Measurements from ENCODE around the gene OR6S1. TPM values are rescaled to one million over a fixed set of nuclear protein-coding genes. Genes with fewer than 3 reads are reported as not detected.
"Not testable (repeated sequence)": the region's sequence is repeated elsewhere in the genome, so short reads cannot be mapped to it uniquely, and the experiment has no call there.

The OR6S1 gene
- polyA plus RNA-seq, 6 donors from 2014 or later: not detected

GRCh38 chr14:20681348-20682126 is 40.0 kb upstream of the OR6S1 start:
- no peaks in the 10 kb centered on the region for H3K27me3 Mint-ChIP-seq
- peaks cover 10 to 21% (median 11%) of the 10 kb centered on the region in 3 donors for H3K4me1 Mint-ChIP-seq
- no peak overlapping the region for H3K27ac Mint-ChIP-seq
- H3K4me3 Mint-ChIP-seq: no peak overlapping the region
- DNase-seq (peak; percentile 84), ATAC-seq (ENCODE audit: low read depth in 2 of 2) (peak; percentile 26 to 33)
- peaks cover 0 to 5% (median 0%) of the 10 kb centered on the region in 7 donors for H3K9me3 Mint-ChIP-seq
- H3K36me3 Mint-ChIP-seq: no peaks in the 10 kb centered on the region

- H3K27ac Mint-ChIP-seq: no peak overlapping the region
- DNase-seq (no peak), ATAC-seq (ENCODE audit: low read depth in 2 of 2) (peak; percentile 54 to 64)
- H3K4me1 Mint-ChIP-seq: peaks cover 10 to 23% (median 11%) of the 10 kb centered on the region in 3 donors
- H3K9me3 Mint-ChIP-seq: peaks cover 0 to 5% (median 0%) of the 10 kb centered on the region in 7 donors
- no peak overlapping the region for H3K4me3 Mint-ChIP-seq
- no peaks in the 10 kb centered on the region for H3K27me3 Mint-ChIP-seq
- H3K36me3 Mint-ChIP-seq: no peaks in the 10 kb centered on the region
Observed at GRCh38 chr14:20680843-20681347, 39.4 kb upstream of the OR6S1 start.

DNA sequence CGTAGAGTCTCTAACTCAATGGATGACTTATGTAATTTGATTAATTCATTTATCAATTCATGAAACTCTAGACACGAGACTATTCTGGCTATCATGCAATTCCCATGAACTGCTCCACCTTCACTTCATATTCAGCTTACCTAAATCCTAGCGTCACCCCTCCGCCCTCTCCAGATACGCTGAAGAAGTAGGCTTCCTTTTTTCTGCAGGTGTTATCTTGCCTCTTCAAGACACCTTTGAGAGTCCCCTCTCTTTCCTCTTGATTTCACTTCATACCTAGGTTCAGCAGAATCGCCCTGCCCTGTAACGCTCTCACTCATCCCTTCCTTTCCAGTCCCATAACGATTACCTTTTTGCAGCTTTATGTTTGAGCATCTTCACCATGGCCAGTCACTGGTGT is 38.9 kb upstream of the OR6S1 start:
- H3K27ac Mint-ChIP-seq: no peak overlapping the region
- peaks cover 10 to 23% (median 11%) of the 10 kb centered on the region in 3 donors for H3K4me1 Mint-ChIP-seq
- peaks cover 0 to 5% (median 0%) of the 10 kb centered on the region in 7 donors for H3K9me3 Mint-ChIP-seq
- no peaks in the 10 kb centered on the region for H3K27me3 Mint-ChIP-seq
- H3K36me3 Mint-ChIP-seq: no peaks in the 10 kb centered on the region
- DNase-seq: no peak
- ATAC-seq (ENCODE audit: low read depth in 2 of 2): no peak
- peak overlapping the region in 1 of 8 donors; percentile 2 for H3K4me3 Mint-ChIP-seq

DNA sequence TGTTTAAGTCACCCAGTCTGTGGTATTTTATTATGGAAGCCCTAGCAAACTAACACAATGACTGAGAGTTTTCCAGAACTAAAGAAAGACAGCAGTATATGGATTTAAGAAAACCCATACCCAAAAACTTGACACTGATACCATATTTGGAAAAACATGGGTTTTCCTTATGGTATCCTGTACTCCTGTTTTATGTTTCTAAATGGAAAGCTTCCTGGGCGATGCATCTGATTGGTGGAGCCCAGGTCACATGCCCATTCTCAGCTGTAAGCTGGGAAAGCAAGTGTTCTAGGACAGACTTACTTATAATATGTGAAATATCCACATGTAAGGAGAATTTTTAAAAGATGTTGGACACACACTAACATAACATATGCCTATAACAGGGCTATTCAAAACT is 38.4 kb upstream of the OR6S1 start:
- H3K27me3 Mint-ChIP-seq: no peaks in the 10 kb centered on the region
- no peaks in the 10 kb centered on the region for H3K36me3 Mint-ChIP-seq
- ATAC-seq (ENCODE audit: low read depth in 2 of 2) (no peak), DNase-seq (no peak)
- no peak overlapping the region for H3K4me3 Mint-ChIP-seq
- peaks cover 6 to 23% (median 9%) of the 10 kb centered on the region in 3 donors for H3K4me1 Mint-ChIP-seq
- H3K9me3 Mint-ChIP-seq: peaks cover 0 to 5% (median 0%) of the 10 kb centered on the region in 7 donors
- H3K27ac Mint-ChIP-seq: no peak overlapping the region

GRCh38 chr14:20676072-20676471 is 34.6 kb upstream of the OR6S1 start:
- H3K4me3 Mint-ChIP-seq: no peak overlapping the region
- ATAC-seq (ENCODE audit: low read depth in 2 of 2) (no peak), DNase-seq (no peak)
- no peak overlapping the region for H3K27ac Mint-ChIP-seq
- H3K4me1 Mint-ChIP-seq: peaks cover 10 to 20% (median 17%) of the 10 kb centered on the region in 3 donors
- H3K9me3 Mint-ChIP-seq: no peaks in the 10 kb centered on the region
- no peaks in the 10 kb centered on the region for H3K27me3 Mint-ChIP-seq
- no peaks in the 10 kb centered on the region for H3K36me3 Mint-ChIP-seq

- H3K27me3 Mint-ChIP-seq: no peaks in the 10 kb centered on the region
- no peaks in the 10 kb centered on the region for H3K36me3 Mint-ChIP-seq
- no peak overlapping the region for H3K27ac Mint-ChIP-seq
- ATAC-seq (ENCODE audit: low read depth in 2 of 2): no peak
- DNase-seq: no peak
- no peaks in the 10 kb centered on the region for H3K9me3 Mint-ChIP-seq
- H3K4me1 Mint-ChIP-seq: peaks cover 10 to 18% (median 16%) of the 10 kb centered on the region in 3 donors
- H3K4me3 Mint-ChIP-seq: no peak overlapping the region
Observed at GRCh38 chr14:20675669-20676068, 34.2 kb upstream of the OR6S1 start.

- Mint-ChIP-seq H3K27me3 (no peaks in the 10 kb centered on the region), H3K4me3 (no peak overlapping the region), H3K4me1 (peaks cover 30 to 44% (median 32%) of the 10 kb centered on the region in 3 donors), H3K27ac (no peak overlapping the region), H3K36me3 (peaks cover 0 to 8% of the 10 kb centered on the region in 2 donors), H3K9me3 (peaks cover 0 to 5% (median 0%) of the 10 kb centered on the region in 7 donors)
- ATAC-seq (ENCODE audit: low read depth in 2 of 2): peak in 1 of 2 donors; percentile 21
- no peak for DNase-seq
Observed at GRCh38 chr14:20671597-20672283, 30.2 kb upstream of the OR6S1 start.

DNA sequence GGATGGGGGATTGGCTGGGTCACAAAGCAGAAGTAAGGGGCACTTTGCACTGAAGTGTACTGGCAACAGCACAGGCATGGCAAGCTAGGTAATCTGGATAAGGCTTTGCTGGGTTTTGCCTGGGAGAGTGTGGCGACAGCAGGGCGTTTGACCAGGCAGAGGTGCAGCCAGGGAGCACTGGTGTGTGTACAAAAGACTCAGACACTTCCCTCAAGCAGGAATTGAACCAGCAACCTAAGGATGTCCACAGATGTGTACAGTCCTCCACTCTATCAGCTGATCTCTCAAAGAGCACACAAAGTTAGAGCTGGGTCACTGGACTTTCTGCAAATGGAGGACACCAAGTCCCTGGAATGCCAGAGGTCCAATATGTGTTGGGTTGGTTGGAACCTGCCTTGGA is 27.5 kb upstream of the OR6S1 start:
- peaks cover 0 to 5% (median 0%) of the 10 kb centered on the region in 7 donors for H3K9me3 Mint-ChIP-seq
- H3K4me3 Mint-ChIP-seq: peak overlapping the region in 4 of 8 donors; percentile 30 to 85 (median 73)
- no peaks in the 10 kb centered on the region for H3K27me3 Mint-ChIP-seq
- H3K36me3 Mint-ChIP-seq: peaks cover 0 to 8% of the 10 kb centered on the region in 2 donors
- peak overlapping the region in 2 of 6 donors; percentile 21 to 90 for H3K27ac Mint-ChIP-seq
- no peak for ATAC-seq (ENCODE audit: low read depth in 2 of 2)
- H3K4me1 Mint-ChIP-seq: peaks cover 39 to 69% (median 50%) of the 10 kb centered on the region in 3 donors
- no peak for DNase-seq

DNA sequence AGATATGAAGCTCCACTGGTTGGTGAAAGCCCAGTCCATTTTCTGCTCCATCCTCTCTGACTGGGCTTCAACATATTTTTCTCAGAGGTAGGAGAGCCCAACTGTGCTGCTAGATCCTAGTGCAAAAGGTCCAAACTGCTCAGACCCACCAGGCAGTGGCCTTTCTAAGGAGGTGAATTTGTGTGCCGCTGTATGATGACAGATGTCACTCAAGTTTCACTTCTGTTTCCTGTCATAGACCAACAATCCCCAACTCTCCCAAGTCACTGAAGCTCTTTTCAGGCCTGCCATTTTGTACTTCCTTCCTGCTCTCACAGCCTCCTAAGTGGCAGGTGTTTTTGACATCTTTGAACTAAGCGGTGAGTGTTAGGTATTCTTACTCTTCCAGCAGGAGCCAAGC is 26.5 kb upstream of the OR6S1 start:
- H3K4me1 Mint-ChIP-seq: peaks cover 49 to 80% (median 60%) of the 10 kb centered on the region in 3 donors
- H3K27me3 Mint-ChIP-seq: no peaks in the 10 kb centered on the region
- H3K36me3 Mint-ChIP-seq: peaks cover 0 to 8% of the 10 kb centered on the region in 2 donors
- peak overlapping the region; percentile 56 to 95 (median 86) for H3K27ac Mint-ChIP-seq
- ATAC-seq (ENCODE audit: low read depth in 2 of 2) (peak; percentile 85 to 89), DNase-seq (peak; percentile 80)
- peak overlapping the region; percentile 58 to 86 (median 76) for H3K4me3 Mint-ChIP-seq
- H3K9me3 Mint-ChIP-seq: peaks cover 0 to 5% (median 0%) of the 10 kb centered on the region in 7 donors

- peaks cover 50 to 78% (median 56%) of the 10 kb centered on the region in 3 donors for H3K4me1 Mint-ChIP-seq
- not testable (repeated sequence) for H3K9me3 Mint-ChIP-seq; H3K36me3 Mint-ChIP-seq; H3K27me3 Mint-ChIP-seq; DNase-seq; ATAC-seq (ENCODE audit: low read depth in 2 of 2)
- H3K27ac Mint-ChIP-seq: peak overlapping the region in 2 of 6 donors; percentile 61 to 66
- peak overlapping the region in 5 of 8 donors; percentile 3 to 85 (median 53) for H3K4me3 Mint-ChIP-seq
Observed at GRCh38 chr14:20666400-20666961, 25.0 kb upstream of the OR6S1 start.

GRCh38 chr14:20662968-20663732 is 21.7 kb upstream of the OR6S1 start:
- ATAC-seq (ENCODE audit: low read depth in 2 of 2): peak; percentile 67 to 74
- peaks cover 0 to under 1% of the 10 kb centered on the region in 2 donors for H3K36me3 Mint-ChIP-seq
- H3K27ac Mint-ChIP-seq: peak overlapping the region in 3 of 6 donors; percentile 91 to 93 (median 92)
- peak; percentile 72 for DNase-seq
- H3K27me3 Mint-ChIP-seq: peaks cover 5 to 12% (median 9%) of the 10 kb centered on the region in 3 donors
- peak overlapping the region; percentile 82 to 93 (median 89) for H3K4me3 Mint-ChIP-seq
- peaks cover 42 to 59% (median 48%) of the 10 kb centered on the region in 3 donors for H3K4me1 Mint-ChIP-seq
- peaks cover 0 to under 1% (median 0%) of the 10 kb centered on the region in 7 donors for H3K9me3 Mint-ChIP-seq

- no peak for ATAC-seq (ENCODE audit: low read depth in 2 of 2)
- H3K4me3 Mint-ChIP-seq: peak overlapping the region in 2 of 8 donors; percentile 19 to 35
Observed at GRCh38 chr14:20661197-20661596, 19.7 kb upstream of the OR6S1 start.

More at GRCh38 chr14:20661197-20661596, 19.7 kb upstream of the OR6S1 start:
- peaks cover 0 to 2% (median 0%) of the 10 kb centered on the region in 7 donors for H3K9me3 Mint-ChIP-seq
- peaks cover 36 to 44% (median 38%) of the 10 kb centered on the region in 3 donors for H3K4me1 Mint-ChIP-seq
- peaks cover 0 to 8% of the 10 kb centered on the region in 2 donors for H3K36me3 Mint-ChIP-seq
- H3K27ac Mint-ChIP-seq: no peak overlapping the region
- DNase-seq: no peak
- peaks cover 23 to 32% (median 23%) of the 10 kb centered on the region in 3 donors for H3K27me3 Mint-ChIP-seq

Data from naive B cell (primary cell).